ENCODE data around the gene TNFRSF18. TPM values are rescaled to one million over a fixed set of nuclear protein-coding genes. Genes with fewer than 3 reads are reported as not detected.

The TNFRSF18 gene
- total and polyA plus RNA-seq, 10 of the 15 experiments (the other 5 are each of a cell fraction or from before 2014, with no cell fraction given) = 0.18 to 7.5 (median 1.5) TPM; not detected in 1

- TF ChIP-seq NFYB (IDR thresholded peaks at IDR 0.05; ENCODE audit: insufficient read depth, low read depth, low read length) = no peak
- TF ChIP-seq NFYA (IDR thresholded peaks at IDR 0.05; ENCODE audit: borderline replicate concordance, low read depth, low read length) = no peak
- no peak for TF ChIP-seq TAF1 (IDR thresholded peaks at IDR 0.05; ENCODE audit: borderline replicate concordance, low read depth, low read length)
Measured at GRCh38 chr1:1236176-1236763, 29.9 kb upstream of the TNFRSF18 start (continued).

DNA sequence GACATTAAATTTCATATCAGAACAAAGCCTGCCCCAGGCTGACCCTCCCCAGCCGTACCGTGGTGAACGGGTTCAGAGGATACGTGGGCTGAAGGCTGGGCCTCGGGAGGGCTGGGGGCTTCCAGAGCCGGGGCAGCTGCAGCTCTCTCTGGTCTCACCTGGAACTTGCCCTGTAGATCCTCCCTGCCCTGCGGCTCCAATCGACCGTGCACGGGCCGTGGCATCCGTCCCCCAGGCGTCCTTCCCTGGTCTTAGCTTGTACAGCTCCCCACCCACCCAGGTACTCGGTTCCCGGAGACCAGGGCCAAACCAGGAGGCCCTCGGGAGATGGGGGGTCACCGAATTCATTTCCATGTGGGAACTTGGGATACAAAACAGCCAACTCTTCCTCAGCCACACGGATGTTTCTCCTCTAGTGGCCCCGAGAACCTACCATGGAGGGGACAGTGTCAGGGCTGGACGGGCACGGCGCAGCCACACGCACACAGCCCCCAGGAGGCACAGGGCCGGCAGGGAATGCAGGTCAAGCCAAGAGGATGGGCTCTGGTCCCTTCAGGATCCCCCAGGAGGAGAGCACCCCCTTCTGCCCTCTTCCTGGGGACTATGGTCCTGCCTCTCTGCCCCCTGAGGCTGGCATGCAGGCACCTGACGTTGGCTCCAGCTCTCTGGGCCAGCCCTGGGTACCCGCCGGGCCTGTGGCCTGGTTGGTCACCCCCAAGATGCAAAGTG is 28.8 kb upstream of the TNFRSF18 start:
- ChIA-PET RAD21 (ENCODE audit: unreplicated experiment) (no interaction called here), SMC1A (ENCODE audit: uncharacterized antibody, unreplicated experiment) (no interaction called here), POLR2A (no interaction called here), CTCF (no interaction called here)
- H3K4me3 ChIP-seq = no peak overlapping the region
- H3K79me2 ChIP-seq (ENCODE audit: control insufficient read depth, insufficient read depth, low read length) = peaks cover 24% of the 10 kb centered on the region
- ATAC-seq = no peak
- H4K20me1 ChIP-seq (ENCODE audit: control insufficient read depth, insufficient read depth) = no peaks in the 10 kb centered on the region
- H3K27me3 ChIP-seq (replicated peaks in 1 of 2; ENCODE audit: control insufficient read depth in 2 of 2, insufficient read depth in 2 of 2, low read length in 1 of 2) = no peaks in the 10 kb centered on the region
- no peaks in the 10 kb centered on the region for H3K36me3 ChIP-seq (ENCODE audit: control insufficient read depth in 2 of 2, insufficient read depth in 2 of 2, low read length in 1 of 2)
- no peak for FAIRE-seq
- intact Hi-C loops (cut with micrococcal nuclease; ENCODE audit: unreplicated experiment) (no loop called here), in situ Hi-C loops (cut with MboI) (no loop called here)
- peaks cover under 1% of the 10 kb centered on the region; the same call in 1 of the 2 replicates for H3K4me1 ChIP-seq (ENCODE audit: control insufficient read depth, insufficient read depth, low read length)
- 69% methylated on average over 27 of the region's 27 CpGs for WGBS (ENCODE audit: insufficient coverage, insufficient replicate concordance, low lambda C conversion rate, missing lambda C conversion rate)
- no peak for DNase-seq (ENCODE audit: low read depth, low spot score)
- peak; percentile 18; the same call in 1 of the 2 replicates for TF ChIP-seq POLR2A (IDR thresholded peaks at IDR 0.05; ENCODE audit: low read depth, low read length)
- TF ChIP-seq, protein P1, sequence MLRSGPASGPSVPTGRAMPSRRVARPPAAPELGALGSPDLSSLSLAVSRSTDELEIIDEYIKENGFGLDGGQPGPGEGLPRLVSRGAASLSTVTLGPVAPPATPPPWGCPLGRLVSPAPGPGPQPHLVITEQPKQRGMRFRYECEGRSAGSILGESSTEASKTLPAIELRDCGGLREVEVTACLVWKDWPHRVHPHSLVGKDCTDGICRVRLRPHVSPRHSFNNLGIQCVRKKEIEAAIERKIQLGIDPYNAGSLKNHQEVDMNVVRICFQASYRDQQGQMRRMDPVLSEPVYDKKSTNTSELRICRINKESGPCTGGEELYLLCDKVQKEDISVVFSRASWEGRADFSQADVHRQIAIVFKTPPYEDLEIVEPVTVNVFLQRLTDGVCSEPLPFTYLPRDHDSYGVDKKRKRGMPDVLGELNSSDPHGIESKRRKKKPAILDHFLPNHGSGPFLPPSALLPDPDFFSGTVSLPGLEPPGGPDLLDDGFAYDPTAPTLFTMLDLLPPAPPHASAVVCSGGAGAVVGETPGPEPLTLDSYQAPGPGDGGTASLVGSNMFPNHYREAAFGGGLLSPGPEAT (IDR thresholded peaks at IDR 0.05; ENCODE audit: low read depth) = no peak
- BruUV-seq (replicated peaks) = no TSS peak
- H3K4me2 ChIP-seq (ENCODE audit: control insufficient read depth, insufficient read depth) = no peak overlapping the region
- H2AFZ ChIP-seq (ENCODE audit: control insufficient read depth, low read depth, low read length) = no peak overlapping the region
- no peak overlapping the region for H3K27ac ChIP-seq (ENCODE audit: control insufficient read depth, insufficient read depth)
- no peak overlapping the region for H3K9ac ChIP-seq (ENCODE audit: control insufficient read depth, insufficient read depth, low read length)
- H3K9me3 ChIP-seq (replicated peaks; ENCODE audit: control insufficient read depth, insufficient read depth, low read length) = no peaks in the 10 kb centered on the region; the same call in 2 of the 3 replicates
